ENCODE measurements around the gene TOP3B.

Gene TOP3B

GRCh38 chr22:21982338-21982965, at the start of gene TOP3B:
Gene TOP3B (minus strand): TSS chr22:21982787. CDS start chr22:21975709, 7,078 bp downstream.
- peak; percentile 23 for DNase-seq

DNA sequence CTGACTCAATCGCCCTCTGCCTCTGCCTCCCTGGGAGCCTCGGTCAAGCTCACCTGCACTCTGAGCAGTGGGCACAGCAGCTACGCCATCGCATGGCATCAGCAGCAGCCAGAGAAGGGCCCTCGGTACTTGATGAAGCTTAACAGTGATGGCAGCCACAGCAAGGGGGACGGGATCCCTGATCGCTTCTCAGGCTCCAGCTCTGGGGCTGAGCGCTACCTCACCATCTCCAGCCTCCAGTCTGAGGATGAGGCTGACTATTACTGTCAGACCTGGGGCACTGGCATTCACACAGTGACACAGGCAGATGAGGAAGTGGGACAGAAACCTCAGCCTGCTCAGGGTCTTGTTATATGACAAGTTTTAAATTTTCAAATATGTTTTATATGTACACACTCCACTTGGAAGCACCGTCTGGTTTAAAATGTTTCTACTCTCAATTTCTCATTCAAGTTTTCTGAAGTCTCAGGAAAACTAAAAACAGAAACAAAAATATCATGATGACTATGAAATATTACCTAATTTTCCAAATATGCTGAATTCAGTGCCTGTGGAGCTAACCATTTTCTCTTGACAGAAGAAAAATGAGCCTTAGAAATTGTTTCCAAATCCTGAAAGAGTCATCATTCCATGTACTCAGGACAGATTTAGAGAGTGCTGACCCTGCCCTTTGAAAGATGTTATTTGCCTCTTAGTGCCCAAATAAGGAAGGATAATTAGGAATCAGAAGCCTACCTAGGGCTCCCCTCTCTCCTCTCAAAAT, 48.8 kb upstream of the TOP3B start:
- DNase-seq, result no peak

GRCh38 chr22:22030493-22031182, 48.1 kb upstream of the TOP3B start:
- DNase-seq, result peak; percentile 0

DNA sequence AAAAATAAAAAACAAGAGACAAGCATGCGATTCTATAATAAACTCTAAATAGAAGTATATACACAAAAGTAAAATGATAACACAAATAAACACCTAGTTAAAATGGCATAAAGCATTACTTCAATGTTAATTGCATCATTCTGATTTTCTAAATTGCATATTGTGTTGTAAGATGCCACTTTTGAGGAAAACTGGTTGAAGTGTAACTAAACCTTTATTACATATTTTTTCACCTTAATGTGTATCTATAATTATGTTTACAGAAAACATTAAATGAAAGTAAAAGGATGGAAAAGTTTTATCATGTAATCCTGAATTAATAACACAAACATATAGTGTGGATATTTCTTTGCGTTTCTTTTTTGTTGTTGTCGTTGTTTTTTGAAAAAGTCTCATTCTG, 45.4 kb upstream of the TOP3B start:
- DNase-seq, result no peak

GRCh38 chr22:22026157-22026831, 43.7 kb upstream of the TOP3B start:
- DNase-seq, result no peak

DNA sequence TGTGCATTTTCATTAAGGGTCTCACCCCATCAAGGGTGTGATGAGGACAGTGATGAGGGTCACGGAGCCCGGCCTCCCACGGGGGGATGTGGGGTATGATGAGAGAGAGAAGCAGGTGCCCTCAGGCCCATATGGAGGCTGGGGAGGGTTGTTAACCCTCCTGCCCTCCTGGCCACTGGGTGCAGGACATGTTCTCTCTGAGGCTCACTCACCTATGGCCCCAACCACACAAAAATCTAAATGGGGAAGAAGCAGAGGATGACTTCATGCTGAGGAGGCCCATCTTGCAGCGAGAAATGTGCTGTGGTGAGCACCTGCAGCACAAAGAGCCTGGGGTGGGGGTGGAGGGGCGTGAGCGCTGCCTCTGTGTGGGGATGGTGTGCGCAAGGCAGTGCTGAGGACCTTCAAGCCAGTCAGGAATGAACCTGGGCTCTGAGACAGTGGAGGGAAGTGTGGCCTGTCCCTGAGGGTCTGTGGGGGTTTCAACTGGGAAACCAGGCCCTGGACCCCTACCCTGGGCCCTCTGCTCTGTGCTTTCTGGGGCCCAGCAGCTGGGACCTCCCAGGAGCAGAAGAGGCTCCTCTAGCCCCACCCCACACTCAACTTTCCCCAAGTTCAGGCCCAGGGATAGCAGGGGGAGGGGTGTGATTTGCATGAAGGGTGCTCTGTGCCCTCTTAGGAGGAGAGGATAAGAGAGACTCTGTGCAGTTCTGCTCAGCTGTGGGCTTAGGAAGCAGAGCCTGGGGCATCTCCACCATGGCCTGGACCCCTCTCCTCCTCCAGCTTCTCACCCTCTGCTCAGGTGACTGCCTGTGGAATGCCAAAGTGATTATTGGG, 43.0 kb upstream of the TOP3B start:
- no peak for DNase-seq

DNA sequence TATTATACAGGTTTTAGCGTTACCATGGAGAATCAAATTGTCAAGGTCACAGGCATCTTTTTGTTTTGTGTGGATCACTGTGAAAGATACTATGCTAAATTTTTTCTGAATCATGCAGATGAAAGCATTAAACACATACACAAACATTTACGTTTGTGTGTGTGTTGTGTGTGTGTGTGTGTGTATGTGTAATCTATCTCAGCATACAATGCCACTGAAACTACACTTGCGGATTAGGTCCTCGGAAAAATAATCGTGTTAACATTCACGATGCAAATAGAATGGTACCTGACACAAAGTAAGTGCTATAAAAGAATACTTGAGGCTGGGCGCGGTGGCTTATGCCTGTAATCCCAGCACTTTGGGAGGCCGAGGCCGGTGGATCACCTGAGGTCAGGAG, 41.9 kb upstream of the TOP3B start:
- DNase-seq, result no peak

DNA sequence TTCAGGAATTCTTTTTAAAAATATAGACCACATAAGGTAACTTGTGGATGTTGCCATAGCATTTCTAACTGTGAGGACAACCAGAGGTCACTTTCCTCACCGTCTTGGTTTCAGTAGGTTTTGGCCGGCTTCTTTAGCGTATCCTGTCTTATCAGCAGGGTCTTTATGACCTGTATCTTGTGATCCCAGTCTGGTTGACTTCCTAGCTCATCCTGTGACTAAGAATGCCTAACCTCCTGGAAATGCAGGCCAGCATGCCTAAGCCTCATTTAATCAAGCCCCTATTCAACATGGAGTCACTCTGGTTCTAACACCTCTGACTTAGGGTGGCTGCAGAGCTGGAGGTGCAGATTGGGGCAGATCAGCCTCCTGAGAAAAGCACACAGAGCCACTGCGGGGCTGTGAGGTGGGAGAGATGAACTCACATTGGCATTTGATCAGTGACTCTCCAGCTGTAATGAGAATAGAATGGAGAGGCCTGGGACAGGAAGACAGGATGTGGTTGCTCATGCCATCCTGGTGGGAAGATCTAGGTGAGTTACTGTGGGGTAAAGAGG, 41.1 kb upstream of the TOP3B start:
- DNase-seq, result no peak

DNA sequence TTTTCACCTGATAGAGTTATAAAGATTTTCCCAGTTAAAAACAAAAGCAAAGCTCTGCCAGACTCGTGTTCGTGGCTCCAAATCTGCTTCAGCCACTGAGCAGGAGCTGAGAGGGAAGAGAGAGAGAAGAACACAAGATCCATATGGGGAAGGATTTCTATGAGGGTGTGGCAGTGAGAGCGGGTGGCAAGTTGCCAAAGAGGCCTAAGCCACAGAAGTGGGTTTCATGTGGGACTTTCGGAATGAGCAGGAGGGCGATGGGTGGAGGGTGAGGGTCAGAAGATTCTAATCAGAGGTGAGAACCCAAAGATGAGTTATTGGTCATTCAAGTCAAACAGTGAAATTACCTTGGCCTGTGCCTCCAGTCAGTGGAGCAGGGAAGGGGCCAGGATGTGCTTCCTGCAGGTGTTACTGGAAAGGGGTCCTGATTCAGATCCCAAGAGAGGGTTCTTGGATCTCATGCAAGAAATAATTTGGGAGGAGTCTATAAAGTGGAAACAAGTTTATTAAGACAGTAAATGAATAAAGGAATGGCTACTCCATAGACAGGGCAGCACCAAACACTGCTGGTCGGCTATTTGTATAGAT, 40.5 kb upstream of the TOP3B start:
- no peak for DNase-seq

GRCh38 chr22:22022255-22022840, 39.8 kb upstream of the TOP3B start:
- no peak for DNase-seq

DNA sequence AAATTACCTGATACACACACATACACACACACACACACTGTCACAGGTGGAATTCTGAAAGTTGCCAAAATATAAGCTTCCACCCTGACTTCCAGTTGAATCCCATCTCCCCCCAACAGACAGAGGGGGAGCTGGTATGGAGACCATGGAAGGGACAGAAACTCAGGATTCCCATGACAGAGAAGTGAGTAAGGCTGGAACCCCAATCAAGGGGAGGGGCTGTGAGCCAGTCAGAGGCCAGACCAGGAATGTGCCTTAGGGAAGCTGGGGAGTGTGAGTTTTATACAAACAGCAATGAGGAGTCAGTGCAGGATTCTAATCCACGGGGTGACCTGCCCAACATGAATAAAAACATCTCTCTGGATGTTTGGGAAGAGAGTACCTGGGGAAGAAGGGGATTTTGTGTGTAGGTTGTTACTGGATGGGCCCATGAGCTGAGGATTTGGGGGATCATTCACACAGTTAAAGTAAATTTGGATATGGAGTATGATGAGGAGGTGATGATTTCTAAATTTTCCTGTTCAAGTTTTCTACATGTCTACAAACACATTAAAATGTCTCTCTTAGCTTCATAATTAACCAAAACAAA, 38.7 kb upstream of the TOP3B start:
- no peak for DNase-seq

DNA sequence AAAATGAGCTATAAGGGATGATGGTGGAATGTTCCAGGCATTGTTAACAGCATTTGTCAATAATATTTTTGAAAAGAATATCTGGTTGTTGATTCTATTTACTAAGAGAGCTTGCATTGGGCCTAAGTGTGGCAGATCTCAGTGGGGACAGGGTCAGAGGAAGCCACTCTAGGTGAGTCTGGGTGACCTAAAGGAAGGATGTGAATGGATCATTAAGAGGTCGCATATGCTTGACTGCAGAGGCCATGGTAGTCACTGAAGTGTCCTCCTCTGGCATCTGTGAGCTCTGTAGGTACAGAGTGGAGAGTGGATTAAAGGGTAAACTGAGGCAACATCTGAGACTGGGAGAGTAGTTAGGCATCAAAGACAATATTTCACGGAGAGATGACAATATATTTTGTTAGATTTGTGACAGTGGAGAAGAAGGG, 37.9 kb upstream of the TOP3B start:
- DNase-seq, result no peak

DNA sequence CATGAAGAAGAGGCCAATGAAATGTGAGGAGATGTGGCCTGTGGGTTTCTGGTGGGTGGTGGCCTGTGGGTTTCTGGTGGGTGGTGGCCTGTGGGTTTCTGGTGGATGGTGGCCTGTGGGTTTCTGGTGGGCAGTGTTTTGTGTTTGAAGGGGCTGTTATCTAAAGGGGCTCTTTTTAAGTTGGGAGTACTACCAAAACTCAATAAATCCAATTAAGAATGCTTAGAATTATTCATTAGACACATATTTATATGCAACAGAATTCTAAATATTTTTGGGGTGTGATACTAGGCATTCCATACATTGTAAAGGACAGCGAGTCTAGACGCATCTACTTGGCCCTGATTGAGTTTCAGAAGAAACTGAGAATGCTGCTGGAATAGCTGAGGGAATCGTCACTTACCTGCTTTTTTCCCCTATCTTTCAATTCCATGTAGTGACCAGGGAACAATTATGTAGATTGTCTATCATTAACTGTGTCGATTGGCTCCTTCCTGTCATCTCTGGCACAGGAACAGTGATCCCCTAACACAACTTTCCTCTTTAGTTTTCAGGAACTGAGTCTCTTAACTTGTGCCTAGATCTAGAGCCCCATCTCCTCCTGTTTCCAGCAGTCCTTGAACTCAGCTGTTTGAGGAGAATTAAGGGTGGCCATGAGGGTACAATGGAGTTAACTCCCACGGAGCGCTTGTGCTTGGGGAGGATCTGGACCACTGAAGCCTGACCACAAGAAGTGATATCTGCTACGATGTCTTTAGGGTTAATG, 37.3 kb upstream of the TOP3B start:
- DNase-seq, result no peak

GRCh38 chr22:22018825-22019658, 36.5 kb upstream of the TOP3B start:
- no peak for DNase-seq

DNA sequence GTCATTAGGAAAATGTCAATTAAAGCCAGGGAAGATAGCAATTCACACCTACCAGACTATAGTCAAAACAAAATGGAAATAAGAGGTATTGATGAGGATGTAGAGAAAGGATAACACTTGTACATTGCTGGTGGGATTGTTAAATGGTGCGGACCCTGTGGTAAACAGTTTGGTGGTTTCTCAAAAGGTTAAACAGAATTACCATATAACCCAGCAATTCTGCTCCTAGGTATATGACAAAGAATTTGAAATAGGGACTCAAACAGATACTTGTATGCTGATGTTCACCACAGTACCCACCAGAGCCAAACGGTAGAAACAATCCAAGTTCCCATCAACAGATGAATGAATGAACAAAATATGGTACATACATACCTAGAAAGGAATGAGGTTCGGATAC, 33.0 kb upstream of the TOP3B start:
- no peak for DNase-seq

DNA sequence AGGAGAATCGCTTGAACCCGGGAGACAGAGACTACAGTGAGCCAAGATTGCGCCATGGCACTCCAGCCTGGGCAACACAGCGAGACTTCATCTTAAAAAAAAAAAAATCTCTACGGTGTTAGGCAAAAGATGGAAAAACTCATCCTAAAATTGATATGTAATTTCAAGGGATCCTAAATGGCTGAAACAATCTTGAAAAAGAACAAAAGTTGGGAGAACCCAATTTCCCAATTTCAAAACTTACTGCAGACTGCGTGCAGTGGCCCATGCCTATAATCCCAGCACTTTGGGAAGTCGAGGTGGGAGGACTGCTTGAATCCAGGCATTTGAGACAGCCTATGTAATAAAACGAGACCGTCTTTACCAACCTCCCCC, 31.7 kb upstream of the TOP3B start:
- no peak for DNase-seq

DNA sequence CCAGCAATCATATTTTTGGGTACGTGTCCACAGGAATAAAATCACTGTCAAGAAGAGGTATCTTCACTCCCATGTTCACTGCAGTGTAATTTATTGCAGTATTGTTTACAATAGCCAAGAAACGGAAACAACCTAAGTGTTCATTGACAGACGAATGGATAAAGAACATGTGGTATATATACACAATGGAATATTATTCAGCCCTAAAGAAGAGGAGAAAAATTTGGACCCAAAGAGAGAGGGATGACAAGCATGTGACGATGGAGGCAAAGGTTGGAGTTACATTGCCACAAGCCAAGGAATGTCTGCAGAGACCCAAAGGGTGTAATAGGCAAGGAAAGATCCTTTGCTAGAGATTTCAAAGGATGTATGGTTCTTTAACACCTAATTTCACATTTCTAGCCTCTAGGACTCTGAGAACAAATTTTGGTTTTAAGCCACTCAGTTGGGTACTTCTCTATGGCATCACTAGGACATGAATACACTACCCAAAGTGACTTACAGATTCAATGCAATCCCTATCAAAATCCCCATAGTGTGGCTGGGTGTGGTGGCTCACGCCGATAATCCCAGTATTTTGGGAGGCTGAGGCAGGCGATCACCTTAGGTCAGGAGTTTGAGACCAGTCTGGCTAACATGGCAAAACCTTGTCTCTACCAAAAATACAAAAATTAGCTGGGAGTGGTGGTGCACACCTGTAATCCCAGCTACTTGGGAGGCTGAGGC, 31.1 kb upstream of the TOP3B start:
- DNase-seq, result no peak

- no peak for DNase-seq
Measured at GRCh38 chr22:22011964-22012363, 29.4 kb upstream of the TOP3B start.

DNA sequence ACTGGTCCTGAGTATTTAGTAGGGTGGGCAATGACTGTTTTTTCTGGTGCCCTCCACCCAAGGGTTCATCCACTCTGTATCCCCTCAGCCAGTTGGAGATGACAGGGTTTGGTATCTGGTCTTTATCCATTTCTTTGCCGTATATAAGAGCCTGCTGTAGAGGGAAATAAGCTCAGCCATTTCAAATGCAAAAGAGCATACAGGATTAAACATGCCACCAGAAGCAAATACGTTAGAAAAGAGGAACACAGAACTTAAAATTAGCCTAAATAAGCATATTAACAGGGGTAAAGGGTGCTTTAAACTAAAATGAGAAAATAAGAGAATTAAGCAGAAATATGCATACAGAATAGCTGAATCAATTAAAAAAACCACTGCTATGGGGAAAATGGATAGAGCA, 27.8 kb upstream of the TOP3B start:
- no peak for DNase-seq
